ENCODE measurements around the gene CLTRN. TPM values are rescaled to one million over a fixed set of nuclear protein-coding genes. Genes with fewer than 3 reads are reported as not detected.

CLTRN gene
- total RNA-seq, 1 experiment from 2014 or later, result 9.1 TPM

GRCh38 chrX:15686818-15687685, 22.4 kb upstream of the CLTRN start:
- intact Hi-C loops (cut with micrococcal nuclease), result loop anchor here (2.0 to 10.0 kb wide), 4 partner anchors 50 to 1008 kb away; partner anchors contain the start of genes CA5B and ZRSR2
- TF ChIP-seq CTCF (conservative IDR thresholded peaks at IDR 0.05; ENCODE audit: low read depth, low read length) (peak; percentile 77), EZH2 (IDR thresholded peaks at IDR 0.05; ENCODE audit: low read length, unreplicated experiment) (no peak)
- H3K79me2 ChIP-seq (ENCODE audit: low read length), result peaks cover 46% of the 10 kb centered on the region
- no peaks in the 10 kb centered on the region for H3F3A ChIP-seq (ENCODE audit: low read length, unreplicated experiment)
- H3K4me1 ChIP-seq (ENCODE audit: insufficient read depth, low read length), result no peaks in the 10 kb centered on the region
- ChIA-PET POLR2A (ENCODE audit: unreplicated experiment) (no interaction called here), CTCF (no interaction called here)
- H3K4me3 ChIP-seq (ENCODE audit: low read length), result no peak overlapping the region
- no peaks in the 10 kb centered on the region for H3K27me3 ChIP-seq (ENCODE audit: low read length)
- no peaks in the 10 kb centered on the region for H4K20me1 ChIP-seq (ENCODE audit: low read length)
- no peak overlapping the region for H3K4me2 ChIP-seq (ENCODE audit: low read length)
- peak; percentile 81 for DNase-seq
- H3K9me2 ChIP-seq (replicated peaks; ENCODE audit: low read length), result no peaks in the 10 kb centered on the region
- no TSS peak for BruUV-seq (replicated peaks)
- H3K9me3 ChIP-seq (ENCODE audit: low read length), result no peaks in the 10 kb centered on the region
- peaks cover 13% of the 10 kb centered on the region; the same call in 1 of the 2 replicates for H3K36me3 ChIP-seq (ENCODE audit: low read depth, low read length)
- H3K27ac ChIP-seq (ENCODE audit: low read length), result no peak overlapping the region
- ATAC-seq, result peak; percentile 82
- no peak overlapping the region for H3K9ac ChIP-seq (ENCODE audit: low read length)
- no peak overlapping the region for H2AFZ ChIP-seq (ENCODE audit: low read length)

GRCh38 chrX:15683193-15683592, 18.6 kb upstream of the CLTRN start:
- no peak overlapping the region for H3K9ac ChIP-seq (ENCODE audit: low read length)
- H3F3A ChIP-seq (ENCODE audit: low read length, unreplicated experiment), result no peaks in the 10 kb centered on the region
- no peaks in the 10 kb centered on the region for H3K27me3 ChIP-seq (ENCODE audit: low read length)
- ChIA-PET CTCF (no interaction called here), POLR2A (ENCODE audit: unreplicated experiment) (no interaction called here)
- ATAC-seq, result no peak
- intact Hi-C loops (cut with micrococcal nuclease), result loop anchor here (10.0 kb wide), 1 partner anchor 112 kb away; the partner anchor contains the start of gene ZRSR2
- DNase-seq, result no peak
- H3K27ac ChIP-seq (ENCODE audit: low read length), result no peak overlapping the region
- no peak overlapping the region for H3K4me3 ChIP-seq (ENCODE audit: low read length)
- H3K4me2 ChIP-seq (ENCODE audit: low read length), result no peak overlapping the region
- no peak for TF ChIP-seq EZH2phosphoT487 (IDR thresholded peaks at IDR 0.05; ENCODE audit: borderline replicate concordance, low read length)
- no peak for TF ChIP-seq EZH2 (IDR thresholded peaks at IDR 0.05; ENCODE audit: low read length, unreplicated experiment)
- no peak for TF ChIP-seq CTCF (conservative IDR thresholded peaks at IDR 0.05; ENCODE audit: low read depth, low read length)
- peaks cover 20% of the 10 kb centered on the region for H3K4me1 ChIP-seq (ENCODE audit: insufficient read depth, low read length)
- peaks cover 76% of the 10 kb centered on the region for H3K79me2 ChIP-seq (ENCODE audit: low read length)
- BruUV-seq (replicated peaks), result no TSS peak
- peaks cover 6% of the 10 kb centered on the region; the same call in 1 of the 2 replicates for H3K36me3 ChIP-seq (ENCODE audit: low read depth, low read length)
- no peaks in the 10 kb centered on the region for H3K9me2 ChIP-seq (replicated peaks; ENCODE audit: low read length)
- H4K20me1 ChIP-seq (ENCODE audit: low read length), result no peaks in the 10 kb centered on the region
- no peaks in the 10 kb centered on the region for H3K9me3 ChIP-seq (ENCODE audit: low read length)
- no peak overlapping the region for H2AFZ ChIP-seq (ENCODE audit: low read length)

- ATAC-seq, result no peak
- intact Hi-C loops (cut with micrococcal nuclease), result loop anchor here (10.0 kb wide), 1 partner anchor 113 kb away; the partner anchor contains the start of gene ZRSR2
- H3K9me3 ChIP-seq (ENCODE audit: low read length), result no peaks in the 10 kb centered on the region
- peaks cover 10% of the 10 kb centered on the region; the same call in 1 of the 2 replicates for H3K36me3 ChIP-seq (ENCODE audit: low read depth, low read length)
- no peak overlapping the region for H3K9ac ChIP-seq (ENCODE audit: low read length)
- peaks cover 33% of the 10 kb centered on the region for H3K4me1 ChIP-seq (ENCODE audit: insufficient read depth, low read length)
- no peak overlapping the region for H3K4me2 ChIP-seq (ENCODE audit: low read length)
- no peak overlapping the region for H2AFZ ChIP-seq (ENCODE audit: low read length)
- H4K20me1 ChIP-seq (ENCODE audit: low read length), result 0 out of 2 replicates have a peak, but pooled peaks cover 8% of the 10 kb centered on the region
- TF ChIP-seq EZH2phosphoT487 (IDR thresholded peaks at IDR 0.05; ENCODE audit: borderline replicate concordance, low read length) (no peak), EZH2 (IDR thresholded peaks at IDR 0.05; ENCODE audit: low read length, unreplicated experiment) (no peak), CTCF (conservative IDR thresholded peaks at IDR 0.05; ENCODE audit: low read depth, low read length) (no peak)
- H3K9me2 ChIP-seq (replicated peaks; ENCODE audit: low read length), result no peaks in the 10 kb centered on the region
- no peaks in the 10 kb centered on the region for H3F3A ChIP-seq (ENCODE audit: low read length, unreplicated experiment)
- no peaks in the 10 kb centered on the region for H3K27me3 ChIP-seq (ENCODE audit: low read length)
- H3K27ac ChIP-seq (ENCODE audit: low read length), result no peak overlapping the region
- no peak overlapping the region for H3K4me3 ChIP-seq (ENCODE audit: low read length)
- BruUV-seq (replicated peaks), result no TSS peak
- ChIA-PET POLR2A (ENCODE audit: unreplicated experiment) (interaction anchor here (0.7 kb wide), 1 partner anchor 231 kb away, joined by 4 read pairs; no protein-coding TSS in a partner anchor), CTCF (no interaction called here)
- DNase-seq, result no peak
- peaks cover 83% of the 10 kb centered on the region for H3K79me2 ChIP-seq (ENCODE audit: low read length)
These were observed 16.8 kb upstream of the CLTRN start for GRCh38 chrX:15681433-15681832.

Measured in PC-3 (cell line).